ENCODE measurements around the gene KCNQ4.

- TF ChIP-seq CTCF (IDR thresholded peaks at IDR 0.05) (no peak), POLR2AphosphoS5 (IDR thresholded peaks at IDR 0.05) (no peak)
Observed at GRCh38 chr1:40788561-40789341, 5.2 kb downstream of the KCNQ4 start.
